Subcutaneous preadipocyte (primary cell): ENCODE results near the gene BPIFB1. TPM values are rescaled to one million over a fixed set of nuclear protein-coding genes. Genes with fewer than 3 reads are reported as not detected.

ENCODE experiments used
- total RNA-seq: library from RNA; depleted of rRNA; stranded (reverse); fragments of >200 nt; gene quantifications from 2 replicates; pipeline ENCODE4 v1.2.3, GENCODE V29; 2012

Gene BPIFB1
- not detected in 2 replicates for total RNA-seq

GRCh38 chr20:33282991-33283555, at the start of gene BPIFB1:
TSS of gene BPIFB1 (plus strand) at chr20:33283214. CDS start at chr20:33286074, 2,860 bp downstream.

GRCh38 chr20:33235696-33236095, 47.3 kb upstream of the BPIFB1 start, which contains the start of gene BPIFA1:
TSS of gene BPIFA1 (plus strand) at chr20:33235996. CDS start at chr20:33237712, 1,716 bp downstream.

Other genes starting within 250 kb of the BPIFB1 start
- gene BPIFB3, start 229.3 kb upstream of the BPIFB1 start, total RNA-seq: not detected in 2 replicates
- gene BPIFB4, start 203.6 kb upstream of the BPIFB1 start, total RNA-seq: not detected in 2 replicates
- not detected in 2 replicates for gene BPIFA2, start 115.1 kb upstream of the BPIFB1 start, total RNA-seq
- gene BPIFA3, start 65.9 kb upstream of the BPIFB1 start, total RNA-seq: not detected in 2 replicates
- gene BPIFA1, start 47.2 kb upstream of the BPIFB1 start, total RNA-seq: not detected in 2 replicates
- gene CDK5RAP1, start 118.3 kb downstream of the BPIFB1 start, total RNA-seq: 18.0 and 26.4 TPM in 2 replicates
- gene SNTA1, start 160.5 kb downstream of the BPIFB1 start, total RNA-seq: 20.5 and 23.9 TPM in 2 replicates
- gene CBFA2T2, start 206.9 kb downstream of the BPIFB1 start, total RNA-seq: 4.4 and 4.9 TPM in 2 replicates